Panc1 (cell line): ENCODE measurements around the gene PANX3. TPM values are rescaled to one million over a fixed set of nuclear protein-coding genes. Genes with fewer than 3 reads are reported as not detected.

Source experiments
- ATAC-seq: fragments of 200-7000 bp; cut with Tn5 transposase; 2 replicates; pipeline ENCODE4 v1.9.1; 2020; ENCODE audit warnings: mild to moderate bottlenecking, moderate library complexity
- BruUV-seq: library from RNA; stranded (reverse); fragments of 400-500 nt; replicated peaks from 2 replicates; lab custom pipeline; 2021; lab: Mats Ljungman, UMichigan
- CTCF ChIA-PET: fragments of 300-600 bp; sonication (Branson Sonifier 250); formaldehyde crosslinking; loops from one replicate; lab custom pipeline; 2022; ENCODE audit warnings: antibody characterized with exemption; lab: Charles Lee
- POLR2A ChIA-PET: fragments of 300-600 bp; sonication (Branson Sonifier 250); formaldehyde crosslinking; loops from one replicate; lab custom pipeline; 2022; ENCODE audit warnings: antibody characterized with exemption; lab: Charles Lee
- DNase-seq: peaks from one replicate; pipeline ENCODE4 v3.0.0-alpha.2; 2010; ENCODE audit warnings: low read depth, low spot score
- H3K27ac ChIP-seq: 2 replicates; pipeline ENCODE4 v1.5.1; 2011; ENCODE audit warnings: mild to moderate bottlenecking, low read length, inconsistent platforms
- H3K27me3 ChIP-seq: fragments of 200-500 bp; sonication (Bioruptor generic); 2 replicates; pipeline ENCODE4 v1.6.0; 2014; ENCODE audit warnings: low read length, inconsistent platforms; ENCODE audit not compliant: control insufficient read depth, insufficient read depth
- H3K36me3 ChIP-seq: fragments of 200-500 bp; sonication (Bioruptor generic); 2 replicates; pipeline ENCODE4 v1.5.1; 2014; ENCODE audit warnings: inconsistent platforms, mild to moderate bottlenecking, low read length, moderate library complexity; ENCODE audit not compliant: control insufficient read depth, insufficient read depth
- H3K4me1 ChIP-seq: 2 replicates; pipeline ENCODE4 v1.5.1; 2011; ENCODE audit warnings: inconsistent platforms, mild to moderate bottlenecking, low read length, moderate library complexity; ENCODE audit not compliant: control insufficient read depth, insufficient read depth
- H3K4me3 ChIP-seq, 2 experiments: 2 replicates each; pipeline ENCODE4 v1.5.1; 2011 to 2012; ENCODE audit warnings: low read depth in 2 of 2, low read length in 2 of 2, mild to moderate bottlenecking in 2 of 2, inconsistent platforms in 1 of 2, moderate library complexity in 1 of 2
- H3K9me3 ChIP-seq: fragments of 200-500 bp; sonication (Bioruptor generic); 2 replicates; pipeline ENCODE4 v1.5.1; 2014; ENCODE audit warnings: low read depth, mild to moderate bottlenecking, inconsistent platforms, low read length, moderate library complexity; ENCODE audit not compliant: control insufficient read depth, insufficient read depth
- CTCF ChIP-seq: fragments of 450-650 bp; IDR thresholded peaks from 2 replicates; pipeline ENCODE4 v1.5.1; 2017; ENCODE audit warnings: mild to moderate bottlenecking
- POLR2AphosphoS5 ChIP-seq: IDR thresholded peaks from 2 replicates; pipeline ENCODE4 v1.6.1; 2012; ENCODE audit warnings: mild to moderate bottlenecking, low read depth, low read length, moderate library complexity
- REST ChIP-seq, 2 experiments: IDR thresholded peaks; 2 replicates each; pipeline ENCODE4 v1.6.1; 2011 to 2012; ENCODE audit warnings: low read depth in 2 of 2, control low read depth in 1 of 2, low read length in 1 of 2, mild to moderate bottlenecking in 1 of 2, moderate library complexity in 1 of 2; ENCODE audit not compliant: insufficient read depth in 1 of 2
- SIN3A ChIP-seq: IDR thresholded peaks from 2 replicates; pipeline ENCODE4 v1.6.1; 2012; ENCODE audit warnings: low read depth, mild to moderate bottlenecking, low read length, moderate library complexity, borderline replicate concordance; ENCODE audit not compliant: insufficient read depth
- TCF7L2 ChIP-seq: IDR thresholded peaks from 2 replicates; pipeline ENCODE4 v1.6.1; 2011; ENCODE audit warnings: mild to moderate bottlenecking, low read depth, low read length, inconsistent platforms
- in situ Hi-C: cut with HindIII; loops from 2 replicates; pipeline ENCODE4 v1.10.0; 2016; ENCODE audit warnings: low sequenced_read_pairs, low pct_unique_long_range_greater_than_20kb
- intact Hi-C: fragments of 100-400 bp; cut with micrococcal nuclease; formaldehyde crosslinking; loops from one replicate; pipeline ENCODE4 v1.10.0; 2022; ENCODE audit not compliant: unreplicated experiment
- total RNA-seq: library from RNA; stranded (reverse); gene quantifications from one replicate; pipeline ENCODE4 v1.2.1, GENCODE V29; 2021; ENCODE audit not compliant: unreplicated experiment

Gene PANX3
- total RNA-seq, 1 experiment from 2014 or later, result not detected

GRCh38 chr11:124629961-124630360 lies 18.7 kb downstream of the PANX3 start:
- DNase-seq, result no peak
- Histone ChIP-seq H3K4me1 (no peaks in the 10 kb centered on the region), H3K27me3 (no peaks in the 10 kb centered on the region), H3K4me3 (no peak overlapping the region), H3K27ac (no peak overlapping the region), H3K9me3 (no peaks in the 10 kb centered on the region), H3K36me3 (peaks cover 45% of the 10 kb centered on the region)
- in situ Hi-C loops, result no loop called here
- no peak for TF ChIP-seq REST (IDR thresholded peaks at IDR 0.05; ENCODE audit: insufficient read depth in 1 of 2, low read depth in 2 of 2, low read length in 1 of 2)
- no peak for TF ChIP-seq CTCF
- TF ChIP-seq POLR2AphosphoS5, result no peak
- no peak for TF ChIP-seq TCF7L2
- no peak for TF ChIP-seq SIN3A
- CTCF ChIA-PET, result no interaction called here
- BruUV-seq, result no TSS peak
- POLR2A ChIA-PET, result no interaction called here
- no peak for ATAC-seq
- intact Hi-C loops, result no loop called here

GRCh38 chr11:124633355-124633754 lies 22.1 kb downstream of the PANX3 start:
- Histone ChIP-seq H3K27me3 (no peaks in the 10 kb centered on the region), H3K27ac (no peak overlapping the region), H3K9me3 (no peaks in the 10 kb centered on the region), H3K4me1 (no peaks in the 10 kb centered on the region), H3K4me3 (no peak overlapping the region), H3K36me3 (peaks cover 26% of the 10 kb centered on the region)
- peak; percentile 83 for ATAC-seq
- DNase-seq, result no peak
- peak; percentile 49 for TF ChIP-seq CTCF
- TF ChIP-seq TCF7L2, result no peak
- TF ChIP-seq SIN3A, result no peak
- intact Hi-C loops (no loop called here), in situ Hi-C loops (no loop called here)
- BruUV-seq, result no TSS peak
- ChIA-PET CTCF (no interaction called here), POLR2A (interaction anchor here (0.5 kb wide), 1 partner anchor 210 kb away, joined by 4 read pairs; no protein-coding TSS in a partner anchor)

- Histone ChIP-seq H3K4me1 (no peaks in the 10 kb centered on the region), H3K27ac (no peak overlapping the region), H3K4me3 (no peak overlapping the region), H3K9me3 (no peaks in the 10 kb centered on the region), H3K27me3 (no peaks in the 10 kb centered on the region), H3K36me3 (peaks cover 15% of the 10 kb centered on the region)
- ATAC-seq (no peak), DNase-seq (no peak)
- ChIA-PET POLR2A (no interaction called here), CTCF (no interaction called here)
- TF ChIP-seq POLR2AphosphoS5, result no peak
- in situ Hi-C loops (no loop called here), intact Hi-C loops (no loop called here)
- TSS peak; percentile 98 for BruUV-seq
These were observed 24.7 kb downstream of the PANX3 start for GRCh38 chr11:124635932-124636331.
